HepG2 (cell line): Measurements from ENCODE around the gene LAMC3. TPM values are rescaled to one million over a fixed set of nuclear protein-coding genes. Genes with fewer than 3 reads are reported as not detected.

Source experiments
- DNMT1 ChIP-seq: sonication (generic); formaldehyde crosslinking; IDR thresholded peaks from 2 replicates; pipeline ENCODE4 v1.5.1; 2020; ENCODE audit warnings: mild to moderate bottlenecking, missing genetic modification reagents
- PPARG ChIP-seq: conservative IDR thresholded peaks from 2 replicates; pipeline ENCODE4 v1.6.1; 2016; ENCODE audit warnings: missing biosample characterization, missing genetic modification reagents
- SMC3 ChIP-seq: IDR thresholded peaks from 2 replicates; pipeline ENCODE4 v1.6.1; 2011; ENCODE audit warnings: low read length, improper control_type of control experiment
- ZFP62 ChIP-seq: sonication (generic); formaldehyde crosslinking; IDR thresholded peaks from 2 replicates; pipeline ENCODE4 v1.4.0; 2020; ENCODE audit warnings: missing genetic modification reagents
- ZNF224 ChIP-seq: sonication (generic); formaldehyde crosslinking; IDR thresholded peaks from 2 replicates; pipeline ENCODE4 v1.5.0; 2020; ENCODE audit warnings: mild to moderate bottlenecking, missing genetic modification reagents
- ZNF543 ChIP-seq: sonication (generic); formaldehyde crosslinking; IDR thresholded peaks from 2 replicates; pipeline ENCODE4 v1.4.0; 2020; ENCODE audit warnings: mild to moderate bottlenecking, missing genetic modification reagents
- ZNF567 ChIP-seq: sonication (generic); formaldehyde crosslinking; IDR thresholded peaks from 2 replicates; pipeline ENCODE4 v1.8.1; 2023; ENCODE audit warnings: mild to moderate bottlenecking, missing genetic modification reagents, borderline replicate concordance
- ZZZ3 ChIP-seq: sonication (generic); formaldehyde crosslinking; IDR thresholded peaks from 2 replicates; pipeline ENCODE4 v1.4.0; 2020; ENCODE audit warnings: missing genetic modification reagents, mild to moderate bottlenecking, borderline replicate concordance
- polyA plus RNA-seq, 8 experiments: library from polyadenylated mRNA; depleted of rRNA in 3 of 8; stranded (reverse) in 7 of 8; unstranded in 1 of 8; fragments of >200 nt; fragmentation: Illumina TruSeq in 4 of 8; extraction: Trizol in 4 of 8; gene quantifications; 2 replicates each; pipeline versions ENCODE4 v1.2.1 to v1.2.3, GENCODE V29; 2011 to 2016; ENCODE audit warnings: low read depth in 4 of 8, missing spikeins in 1 of 8, mixed read lengths in 1 of 8; ENCODE audit not compliant: insufficient read depth in 1 of 8
- total RNA-seq, 5 experiments: library from RNA; depleted of rRNA; stranded (reverse); fragments of >200 nt; fragmentation: Illumina TruSeq; extraction: Trizol; gene quantifications; 2 replicates each; pipeline ENCODE4 v1.2.3, GENCODE V29; 2016; ENCODE audit warnings: low read depth in 1 of 5
- TF ChIP-seq, protein P1 (sequence below): sonication (generic); formaldehyde crosslinking; IDR thresholded peaks from 2 replicates; pipeline ENCODE4 v1.5.0; 2020; ENCODE audit warnings: mild to moderate bottlenecking, missing genetic modification reagents, borderline replicate concordance
- TF ChIP-seq, protein P2 (sequence below): IDR thresholded peaks from 2 replicates; pipeline ENCODE4 v1.6.1; 2016; ENCODE audit warnings: low read depth, control low read depth

LAMC3 gene
- total and polyA plus RNA-seq, 2 of the 13 experiments (the other 11 are each of a cell fraction or from before 2014, with no cell fraction given), result 0.07 to 0.57 TPM

DNA sequence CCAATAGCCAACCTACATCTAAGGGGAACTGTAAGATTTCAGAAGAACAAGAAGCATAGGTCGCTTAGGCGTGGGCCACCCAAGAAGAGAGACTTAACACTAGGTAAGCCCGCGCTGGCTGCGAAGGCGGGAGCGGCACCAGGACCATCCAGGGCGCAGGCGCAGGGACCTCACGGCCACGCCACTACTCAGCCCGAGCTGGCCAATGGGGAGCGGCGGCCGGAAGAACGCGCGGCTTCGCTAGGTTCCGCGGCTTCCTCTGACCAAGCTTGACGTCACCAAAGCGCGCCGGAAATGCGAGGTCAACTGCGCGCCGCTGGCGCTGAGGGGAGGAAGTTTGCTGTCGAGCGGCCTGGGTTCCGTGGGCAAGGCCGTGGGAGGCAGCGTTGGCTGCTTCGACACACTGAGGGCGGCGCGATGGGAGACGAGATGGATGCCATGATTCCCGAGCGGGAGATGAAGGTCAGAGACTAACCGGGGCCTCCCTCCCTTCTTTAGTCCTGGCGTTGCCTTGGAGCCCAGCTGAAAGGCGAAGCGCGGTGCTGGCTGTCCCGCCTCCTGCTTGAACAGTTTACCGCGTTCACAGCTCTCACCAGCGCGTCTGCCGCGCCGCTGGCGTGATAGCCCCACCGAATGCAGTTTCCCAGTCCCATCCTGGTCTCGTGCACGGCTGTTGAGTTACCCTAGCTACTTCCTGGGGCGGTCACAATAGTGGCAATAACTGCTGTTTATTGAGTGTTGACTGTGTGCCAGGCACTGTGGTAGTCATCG, 116.5 kb downstream of the LAMC3 start, which contains the start of gene NUP214 (continued):
- TF ChIP-seq, protein P1, sequence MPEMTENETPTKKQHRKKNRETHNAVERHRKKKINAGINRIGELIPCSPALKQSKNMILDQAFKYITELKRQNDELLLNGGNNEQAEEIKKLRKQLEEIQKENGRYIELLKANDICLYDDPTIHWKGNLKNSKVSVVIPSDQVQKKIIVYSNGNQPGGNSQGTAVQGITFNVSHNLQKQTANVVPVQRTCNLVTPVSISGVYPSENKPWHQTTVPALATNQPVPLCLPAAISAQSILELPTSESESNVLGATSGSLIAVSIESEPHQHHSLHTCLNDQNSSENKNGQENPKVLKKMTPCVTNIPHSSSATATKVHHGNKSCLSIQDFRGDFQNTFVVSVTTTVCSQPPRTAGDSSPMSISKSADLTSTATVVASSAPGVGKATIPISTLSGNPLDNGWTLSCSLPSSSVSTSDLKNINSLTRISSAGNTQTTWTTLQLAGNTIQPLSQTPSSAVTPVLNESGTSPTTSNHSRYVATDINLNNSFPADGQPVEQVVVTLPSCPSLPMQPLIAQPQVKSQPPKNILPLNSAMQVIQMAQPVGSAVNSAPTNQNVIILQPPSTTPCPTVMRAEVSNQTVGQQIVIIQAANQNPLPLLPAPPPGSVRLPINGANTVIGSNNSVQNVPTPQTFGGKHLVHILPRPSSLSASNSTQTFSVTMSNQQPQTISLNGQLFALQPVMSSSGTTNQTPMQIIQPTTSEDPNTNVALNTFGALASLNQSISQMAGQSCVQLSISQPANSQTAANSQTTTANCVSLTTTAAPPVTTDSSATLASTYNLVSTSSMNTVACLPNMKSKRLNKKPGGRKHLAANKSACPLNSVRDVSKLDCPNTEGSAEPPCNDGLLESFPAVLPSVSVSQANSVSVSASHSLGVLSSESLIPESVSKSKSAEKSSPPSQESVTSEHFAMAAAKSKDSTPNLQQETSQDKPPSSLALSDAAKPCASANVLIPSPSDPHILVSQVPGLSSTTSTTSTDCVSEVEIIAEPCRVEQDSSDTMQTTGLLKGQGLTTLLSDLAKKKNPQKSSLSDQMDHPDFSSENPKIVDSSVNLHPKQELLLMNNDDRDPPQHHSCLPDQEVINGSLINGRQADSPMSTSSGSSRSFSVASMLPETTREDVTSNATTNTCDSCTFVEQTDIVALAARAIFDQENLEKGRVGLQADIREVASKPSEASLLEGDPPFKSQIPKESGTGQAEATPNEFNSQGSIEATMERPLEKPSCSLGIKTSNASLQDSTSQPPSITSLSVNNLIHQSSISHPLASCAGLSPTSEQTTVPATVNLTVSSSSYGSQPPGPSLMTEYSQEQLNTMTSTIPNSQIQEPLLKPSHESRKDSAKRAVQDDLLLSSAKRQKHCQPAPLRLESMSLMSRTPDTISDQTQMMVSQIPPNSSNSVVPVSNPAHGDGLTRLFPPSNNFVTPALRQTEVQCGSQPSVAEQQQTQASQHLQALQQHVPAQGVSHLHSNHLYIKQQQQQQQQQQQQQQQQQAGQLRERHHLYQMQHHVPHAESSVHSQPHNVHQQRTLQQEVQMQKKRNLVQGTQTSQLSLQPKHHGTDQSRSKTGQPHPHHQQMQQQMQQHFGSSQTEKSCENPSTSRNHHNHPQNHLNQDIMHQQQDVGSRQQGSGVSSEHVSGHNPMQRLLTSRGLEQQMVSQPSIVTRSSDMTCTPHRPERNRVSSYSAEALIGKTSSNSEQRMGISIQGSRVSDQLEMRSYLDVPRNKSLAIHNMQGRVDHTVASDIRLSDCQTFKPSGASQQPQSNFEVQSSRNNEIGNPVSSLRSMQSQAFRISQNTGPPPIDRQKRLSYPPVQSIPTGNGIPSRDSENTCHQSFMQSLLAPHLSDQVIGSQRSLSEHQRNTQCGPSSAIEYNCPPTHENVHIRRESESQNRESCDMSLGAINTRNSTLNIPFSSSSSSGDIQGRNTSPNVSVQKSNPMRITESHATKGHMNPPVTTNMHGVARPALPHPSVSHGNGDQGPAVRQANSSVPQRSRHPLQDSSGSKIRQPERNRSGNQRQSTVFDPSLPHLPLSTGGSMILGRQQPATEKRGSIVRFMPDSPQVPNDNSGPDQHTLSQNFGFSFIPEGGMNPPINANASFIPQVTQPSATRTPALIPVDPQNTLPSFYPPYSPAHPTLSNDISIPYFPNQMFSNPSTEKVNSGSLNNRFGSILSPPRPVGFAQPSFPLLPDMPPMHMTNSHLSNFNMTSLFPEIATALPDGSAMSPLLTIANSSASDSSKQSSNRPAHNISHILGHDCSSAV (CRISPR knock-in tag), result no peak
- TF ChIP-seq ZNF567 (CRISPR knock-in tag), result 0 out of 2 replicates have a peak, but pooled peaks have one; percentile 79
- peak; percentile 80; the same call in 1 of the 2 replicates for TF ChIP-seq ZZZ3 (CRISPR knock-in tag)
- TF ChIP-seq DNMT1 (CRISPR knock-in tag), result no peak
- no peak for TF ChIP-seq ZNF224 (CRISPR knock-in tag)
- TF ChIP-seq, protein P2, sequence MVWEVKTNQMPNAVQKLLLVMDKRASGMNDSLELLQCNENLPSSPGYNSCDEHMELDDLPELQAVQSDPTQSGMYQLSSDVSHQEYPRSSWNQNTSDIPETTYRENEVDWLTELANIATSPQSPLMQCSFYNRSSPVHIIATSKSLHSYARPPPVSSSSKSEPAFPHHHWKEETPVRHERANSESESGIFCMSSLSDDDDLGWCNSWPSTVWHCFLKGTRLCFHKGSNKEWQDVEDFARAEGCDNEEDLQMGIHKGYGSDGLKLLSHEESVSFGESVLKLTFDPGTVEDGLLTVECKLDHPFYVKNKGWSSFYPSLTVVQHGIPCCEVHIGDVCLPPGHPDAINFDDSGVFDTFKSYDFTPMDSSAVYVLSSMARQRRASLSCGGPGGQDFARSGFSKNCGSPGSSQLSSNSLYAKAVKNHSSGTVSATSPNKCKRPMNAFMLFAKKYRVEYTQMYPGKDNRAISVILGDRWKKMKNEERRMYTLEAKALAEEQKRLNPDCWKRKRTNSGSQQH (CRISPR knock-in tag), result peak; percentile 84; the same call in 1 of the 2 replicates
- TF ChIP-seq ZNF543 (CRISPR knock-in tag), result no peak
- no peak for TF ChIP-seq ZFP62 (CRISPR knock-in tag)
- peak; percentile 64; the same call in 1 of the 2 replicates for TF ChIP-seq PPARG
- TF ChIP-seq SMC3, result no peak
